C1 segment of cervical spinal cord (tissue), 14 donors: ENCODE data around the gene MRTFA.
A peak's percentile ranks its signal among the peaks of the same experiment; 100 is the strongest.
"Not testable (repeated sequence)": the region's sequence is repeated elsewhere in the genome, so short reads cannot be mapped to it uniquely, and the experiment has no call there.

Experiments used
- DNase-seq, 14 donors: peaks; one replicate each; lab custom pipeline; 2025; lab: John Stamatoyannopoulos, UW

MRTFA gene

DNA sequence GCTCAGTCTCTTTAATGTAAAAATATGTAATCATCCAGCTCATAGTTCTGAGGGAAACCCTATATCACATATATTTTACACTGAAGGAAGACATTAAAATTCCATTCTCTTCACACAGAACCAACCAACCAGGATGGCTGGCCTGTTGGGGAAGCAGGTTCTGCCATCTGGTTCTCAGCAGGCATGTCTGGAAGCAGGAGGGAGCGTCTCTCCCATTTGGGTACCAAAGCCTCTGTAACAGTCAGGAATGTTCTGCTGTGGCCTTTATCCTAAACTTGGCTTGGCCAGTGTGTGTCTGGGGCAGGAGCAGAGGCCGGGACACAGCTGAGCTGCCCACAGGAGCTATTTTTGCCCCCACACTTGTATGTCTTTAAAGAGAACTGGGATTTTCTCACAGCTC, 236.9 kb downstream of the MRTFA start:
- peak in 1 of 14 donors; percentile 54 for DNase-seq

DNA sequence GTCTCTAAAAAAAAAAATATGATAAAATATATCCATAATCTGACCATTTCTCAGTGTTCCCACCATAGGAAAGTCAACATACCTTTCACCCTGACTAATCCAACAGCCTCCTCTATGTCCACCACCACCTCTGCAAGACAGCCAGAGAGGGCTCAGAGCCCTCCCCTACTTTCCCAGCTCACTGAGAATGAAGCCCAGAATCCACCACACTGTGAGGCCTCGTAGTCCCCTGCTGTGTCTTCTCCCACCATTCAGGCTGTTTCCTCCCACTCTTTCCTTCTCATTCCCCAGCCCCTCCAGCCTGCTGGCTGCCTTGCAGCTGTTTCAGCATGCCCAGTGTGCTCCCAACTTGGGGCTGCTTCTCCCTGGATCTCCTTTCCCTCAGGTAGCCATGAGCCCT, 239.1 kb downstream of the MRTFA start:
- DNase-seq: no peak

- no peak for DNase-seq
These were observed 239.6 kb downstream of the MRTFA start for GRCh38 chr22:40396882-40397281.

DNA sequence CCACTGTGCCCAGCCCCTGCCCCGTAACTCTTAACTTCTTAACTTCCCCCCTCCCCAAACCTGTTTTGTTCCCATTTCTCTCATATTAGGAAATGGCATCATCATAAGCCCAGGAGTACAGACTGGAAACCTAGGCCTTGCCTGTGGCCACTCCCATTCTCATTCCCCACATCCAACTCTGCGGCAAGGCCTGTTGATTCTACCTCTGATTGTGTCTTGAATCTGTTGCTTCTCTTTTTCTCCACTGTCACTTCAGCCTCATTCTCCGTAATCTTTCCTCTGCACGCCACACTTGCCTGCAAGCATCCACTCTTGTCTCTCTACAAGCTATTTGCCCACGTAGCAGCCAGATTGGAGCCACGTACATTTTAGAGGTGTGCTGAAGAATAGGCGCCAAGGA, 240.9 kb downstream of the MRTFA start:
- DNase-seq: no peak

- no peak for DNase-seq
These were observed 241.9 kb downstream of the MRTFA start for GRCh38 chr22:40394607-40395006.

- DNase-seq: no peak
These were observed 243.9 kb downstream of the MRTFA start for GRCh38 chr22:40392618-40393017.

DNA sequence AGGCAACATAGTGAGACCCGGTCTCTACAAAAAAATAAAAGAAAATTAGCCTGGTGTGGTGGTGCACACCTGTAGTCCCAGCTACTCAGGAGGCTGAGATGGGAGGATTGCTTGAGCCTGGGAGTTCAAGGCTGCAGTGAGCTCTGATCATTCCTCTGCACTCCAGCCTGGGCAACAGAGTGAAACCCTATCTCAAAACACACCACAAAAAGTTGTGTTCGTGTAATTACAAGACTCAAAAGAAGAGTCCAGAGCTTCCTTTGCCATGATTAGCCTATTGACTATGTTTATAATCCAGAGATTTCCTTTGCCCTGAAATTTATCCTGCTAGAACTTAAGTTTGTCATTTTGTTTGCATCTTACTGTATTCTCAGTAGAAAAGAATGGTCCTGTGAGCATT, 245.1 kb downstream of the MRTFA start:
- no peak for DNase-seq

DNA sequence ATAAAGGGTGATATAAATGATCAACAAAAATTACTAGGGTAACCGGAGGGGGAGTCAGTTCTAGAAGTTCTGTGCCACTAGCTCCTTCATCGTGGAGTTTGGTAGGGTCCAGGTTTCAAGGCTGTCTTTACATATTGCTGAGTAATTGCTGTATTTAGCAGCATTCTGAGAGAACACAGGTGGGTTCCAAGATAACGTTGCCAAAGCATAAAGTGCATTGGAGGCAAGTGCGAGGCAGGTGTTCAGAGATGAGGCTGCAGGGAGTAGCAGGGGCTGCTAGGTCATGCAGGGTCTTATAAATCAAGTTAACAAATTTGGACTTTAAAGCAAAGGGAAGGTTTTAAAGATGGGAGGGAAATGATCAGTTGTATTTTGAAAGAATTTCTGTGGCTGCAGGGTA, 248.3 kb downstream of the MRTFA start:
- no peak for DNase-seq

GRCh38 chr22:40387746-40388145, 248.8 kb downstream of the MRTFA start:
- DNase-seq: no peak

DNA sequence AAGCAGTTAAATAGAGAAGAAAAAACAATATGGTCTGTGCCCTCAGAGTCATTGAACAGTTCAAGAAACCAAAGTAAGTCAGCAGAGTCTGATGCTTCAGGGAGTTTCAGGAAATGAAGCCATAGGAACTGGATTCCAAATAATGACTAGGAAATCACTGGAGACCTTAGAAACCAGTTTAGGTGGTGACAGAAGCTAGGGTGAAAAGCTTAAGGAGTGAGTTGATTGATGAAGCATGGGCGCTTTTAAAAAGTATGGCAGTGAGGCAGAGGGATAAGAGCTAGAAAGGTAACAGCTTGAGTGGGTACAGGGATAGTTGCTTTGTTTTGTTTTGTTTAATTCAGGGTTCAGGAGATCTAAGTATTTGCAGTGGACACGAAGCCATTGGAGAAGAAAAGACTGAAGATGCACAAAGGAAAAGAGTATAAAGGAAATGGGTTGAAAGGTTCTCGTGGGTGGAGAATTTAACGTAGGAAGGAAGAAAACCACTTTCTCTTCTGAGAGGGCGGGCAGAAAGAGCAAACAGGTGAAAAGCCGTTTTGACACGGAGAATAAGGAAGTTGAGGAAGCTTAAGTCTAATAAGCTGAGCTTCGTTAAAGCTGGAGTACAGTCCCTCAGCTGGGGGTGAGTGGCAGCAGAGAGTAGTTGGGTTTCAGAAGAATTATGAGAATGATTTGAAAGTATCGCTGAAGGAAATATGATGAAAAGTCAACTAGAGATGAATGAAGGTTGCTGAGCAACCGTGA, 251.3 kb downstream of the MRTFA start:
- no peak for DNase-seq

DNA sequence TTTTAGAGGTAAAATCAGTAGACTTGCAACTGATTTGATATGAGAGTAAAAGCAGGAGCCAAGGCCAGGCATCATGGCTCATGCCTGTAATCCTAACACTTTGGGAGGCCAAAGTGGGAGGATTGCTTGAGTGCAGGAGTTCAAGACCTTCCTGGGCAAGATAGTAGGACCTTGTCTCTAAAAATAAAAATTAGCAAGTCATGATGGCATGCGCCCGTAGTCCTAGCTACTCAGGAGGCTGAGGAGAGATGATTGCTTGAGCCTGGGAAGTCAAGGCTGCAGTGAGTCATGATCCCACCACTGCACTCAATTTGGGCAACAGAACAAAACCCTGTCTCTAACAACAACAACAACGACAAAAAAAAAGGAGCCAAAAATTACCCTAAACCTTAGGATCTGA, 252.6 kb downstream of the MRTFA start:
- no peak for DNase-seq

GRCh38 chr22:40381461-40381860, 255.1 kb downstream of the MRTFA start:
- DNase-seq: no peak

GRCh38 chr22:40378448-40378847, 258.1 kb downstream of the MRTFA start:
- DNase-seq: not testable (repeated sequence)

DNA sequence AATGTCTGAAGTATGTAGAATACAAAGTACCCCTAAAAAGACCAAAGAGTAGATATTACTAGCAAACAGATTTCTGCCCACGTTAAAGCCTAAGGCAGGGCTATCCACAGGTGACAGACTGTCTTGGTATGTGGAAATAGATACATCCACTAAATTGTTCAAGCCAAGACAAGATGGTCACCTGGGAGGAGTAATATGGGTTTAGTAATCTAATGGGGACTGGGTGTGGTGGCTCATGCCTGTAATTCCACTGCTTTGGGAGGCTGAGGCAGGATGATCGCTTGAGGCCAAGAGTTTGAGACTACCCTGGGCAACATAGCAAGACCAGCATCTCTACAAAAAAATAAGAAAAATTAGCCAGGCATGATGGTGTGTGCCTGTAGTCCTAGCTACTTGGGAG, 258.6 kb downstream of the MRTFA start:
- DNase-seq: no peak

GRCh38 chr22:40376149-40376548, 260.4 kb downstream of the MRTFA start:
- DNase-seq: no peak

GRCh38 chr22:40374567-40374966, 262.0 kb downstream of the MRTFA start:
- DNase-seq: no peak

DNA sequence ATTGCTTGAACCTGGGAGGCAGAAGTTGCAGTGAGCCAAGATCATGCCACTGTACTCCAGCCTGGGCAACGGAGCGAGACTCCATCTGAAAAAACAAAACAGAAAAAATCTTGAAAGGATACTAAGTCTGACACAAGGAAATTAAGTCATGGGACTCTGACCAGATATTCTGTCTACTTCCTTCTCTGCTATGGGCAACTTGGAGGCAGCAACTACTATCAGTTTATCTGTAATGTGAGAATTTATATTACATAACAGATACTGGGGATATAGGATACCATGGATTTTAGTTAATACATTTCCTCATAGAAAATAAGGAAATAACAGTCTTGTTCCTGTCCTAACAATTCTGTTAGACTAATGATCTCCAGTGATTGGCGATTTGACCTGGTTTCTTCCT, 267.7 kb downstream of the MRTFA start:
- no peak for DNase-seq

DNA sequence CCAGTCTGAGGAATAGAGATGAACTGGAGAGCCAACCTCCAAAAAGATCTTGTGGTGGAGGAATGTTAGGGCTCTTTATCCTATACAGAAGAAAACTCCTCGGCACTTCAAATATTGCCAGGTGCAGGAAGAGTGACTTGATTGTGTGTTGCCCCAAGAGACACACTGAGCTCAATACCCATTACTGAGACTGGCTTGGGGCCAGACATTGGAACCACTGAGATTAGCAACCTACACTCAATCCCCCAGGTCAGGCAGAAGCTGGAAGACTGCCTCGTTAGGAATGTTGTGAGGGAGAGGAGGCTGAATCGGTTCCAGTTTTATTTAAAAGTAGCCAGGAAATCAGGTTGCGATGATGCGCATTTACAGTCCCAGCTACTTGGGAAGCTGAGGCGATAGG, 268.5 kb downstream of the MRTFA start:
- no peak for DNase-seq

- DNase-seq: no peak
These were observed 269.2 kb downstream of the MRTFA start for GRCh38 chr22:40367342-40367741.

- no peak for DNase-seq
These were observed 270.5 kb downstream of the MRTFA start for GRCh38 chr22:40366068-40366467.

- no peak for DNase-seq
These were observed 272.1 kb downstream of the MRTFA start for GRCh38 chr22:40364431-40364830.

DNA sequence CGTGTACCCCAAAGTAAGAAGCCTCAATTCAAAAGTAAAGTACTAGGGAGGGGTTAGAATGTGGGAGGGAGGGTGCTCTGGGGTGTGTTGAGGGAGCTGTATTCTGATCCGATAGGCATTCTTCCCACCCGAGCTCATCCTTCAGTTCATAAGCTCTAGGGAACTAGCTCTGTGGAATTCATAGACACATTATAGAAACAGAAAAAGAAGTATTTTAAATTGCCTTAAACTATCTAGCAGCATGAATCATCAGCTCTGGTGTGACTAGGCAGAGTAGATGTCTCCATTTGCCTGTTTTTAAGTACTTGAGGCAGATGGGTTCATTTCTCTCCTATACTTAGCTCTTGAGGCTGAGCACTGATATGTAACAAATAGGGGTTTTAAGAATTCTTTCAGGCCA, 273.5 kb downstream of the MRTFA start:
- no peak for DNase-seq

DNA sequence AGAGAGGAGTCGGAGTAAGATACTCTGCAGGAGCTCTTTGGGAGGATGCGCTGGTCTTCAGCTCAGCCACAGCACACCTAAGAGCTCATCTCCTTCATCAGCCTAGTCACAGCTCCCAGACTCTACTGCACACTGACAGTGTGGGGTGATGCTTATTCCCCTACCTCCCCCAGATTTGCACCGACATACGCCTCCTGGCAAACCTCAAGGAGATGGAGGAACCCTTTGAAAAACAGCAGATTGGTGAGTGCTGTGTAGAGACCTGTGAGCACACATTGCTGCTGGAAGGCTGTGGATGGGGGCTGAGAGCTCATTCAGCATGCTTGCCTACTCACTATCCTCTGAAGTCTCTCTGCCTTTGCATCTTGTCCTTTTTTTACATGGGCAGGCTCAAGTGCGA, 275.4 kb downstream of the MRTFA start:
- DNase-seq: no peak
